Measurements from ENCODE around the gene MBP. TPM values are rescaled to one million over a fixed set of nuclear protein-coding genes. Genes with fewer than 3 reads are reported as not detected.

Gene MBP
- total RNA-seq, 2 experiments from 2014 or later: 75.4 to 79.2 TPM

DNA sequence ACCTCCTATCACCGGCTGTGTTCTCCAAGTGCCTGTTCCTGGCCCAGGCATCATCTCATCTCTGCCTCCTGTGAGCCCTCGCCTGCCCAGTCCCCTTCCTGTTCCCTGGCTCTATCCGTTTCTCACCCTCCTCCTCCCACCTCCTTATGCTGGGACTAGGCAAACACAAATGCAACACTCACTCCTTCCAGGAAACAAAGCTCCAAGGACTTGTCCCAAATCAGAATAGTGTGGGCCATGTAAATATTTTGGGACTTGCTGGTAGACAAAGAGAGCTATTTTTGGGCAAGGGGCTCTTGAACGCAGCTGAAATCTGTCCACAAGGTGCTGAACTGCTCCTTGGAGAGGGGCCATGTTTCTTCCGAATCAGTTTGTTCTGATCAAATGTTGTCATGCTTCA, 25.3 kb downstream of the MBP start:
- CTCF ChIA-PET: interaction anchor here (3.4 kb wide), 1 partner anchor 45 kb away, joined by 14 read pairs; no protein-coding TSS in a partner anchor
- Mint-ChIP-seq H3K36me3 (ENCODE audit: low read depth) (peaks cover 73% of the 10 kb centered on the region), H3K9me3 (no peaks in the 10 kb centered on the region), H3K27me3 (no peaks in the 10 kb centered on the region), H3K4me3 (peak overlapping the region; percentile 80), H3K4me1 (ENCODE audit: low read depth) (peaks cover 93% of the 10 kb centered on the region), H3K27ac (peak overlapping the region; percentile 97)
- Histone ChIP-seq H3K36me3 (ENCODE audit: insufficient read depth, low read length) (peaks cover 33% of the 10 kb centered on the region), H3K4me3 (ENCODE audit: low read length) (no peak overlapping the region), H3K4me1 (ENCODE audit: insufficient read depth, low read length) (peaks cover 89% of the 10 kb centered on the region), H3K27ac (ENCODE audit: low read depth in 1 of 2, low read length in 2 of 2) (peak overlapping the region; percentile 56 to 76), H3K9me3 (ENCODE audit: control insufficient read depth in 1 of 2, insufficient read depth in 1 of 2, low read length in 2 of 2) (no peaks in the 10 kb centered on the region), H3K27me3 (ENCODE audit: control insufficient read depth in 1 of 2, insufficient read depth in 2 of 2, low read length in 2 of 2) (no peaks in the 10 kb centered on the region)
- TF ChIP-seq, protein P1, sequence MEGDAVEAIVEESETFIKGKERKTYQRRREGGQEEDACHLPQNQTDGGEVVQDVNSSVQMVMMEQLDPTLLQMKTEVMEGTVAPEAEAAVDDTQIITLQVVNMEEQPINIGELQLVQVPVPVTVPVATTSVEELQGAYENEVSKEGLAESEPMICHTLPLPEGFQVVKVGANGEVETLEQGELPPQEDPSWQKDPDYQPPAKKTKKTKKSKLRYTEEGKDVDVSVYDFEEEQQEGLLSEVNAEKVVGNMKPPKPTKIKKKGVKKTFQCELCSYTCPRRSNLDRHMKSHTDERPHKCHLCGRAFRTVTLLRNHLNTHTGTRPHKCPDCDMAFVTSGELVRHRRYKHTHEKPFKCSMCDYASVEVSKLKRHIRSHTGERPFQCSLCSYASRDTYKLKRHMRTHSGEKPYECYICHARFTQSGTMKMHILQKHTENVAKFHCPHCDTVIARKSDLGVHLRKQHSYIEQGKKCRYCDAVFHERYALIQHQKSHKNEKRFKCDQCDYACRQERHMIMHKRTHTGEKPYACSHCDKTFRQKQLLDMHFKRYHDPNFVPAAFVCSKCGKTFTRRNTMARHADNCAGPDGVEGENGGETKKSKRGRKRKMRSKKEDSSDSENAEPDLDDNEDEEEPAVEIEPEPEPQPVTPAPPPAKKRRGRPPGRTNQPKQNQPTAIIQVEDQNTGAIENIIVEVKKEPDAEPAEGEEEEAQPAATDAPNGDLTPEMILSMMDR (IDR thresholded peaks at IDR 0.05): no peak
- no peak for DNase-seq
- POLR2A ChIA-PET: interaction anchor here (0.6 to 4.3 kb wide), 14 partner anchors 8 to 101 kb away, joined by 3 to 42 read pairs (median 6); partner anchors contain the start of gene MBP
- intact Hi-C loops (cut with DNase I, micrococcal nuclease): loop anchor here in 1 of 2 experiments (1.0 to 5.0 kb wide), 2 partner anchors 35 to 107 kb away; no protein-coding TSS in a partner anchor
- ATAC-seq (ENCODE audit: poor library complexity): no peak

DNA sequence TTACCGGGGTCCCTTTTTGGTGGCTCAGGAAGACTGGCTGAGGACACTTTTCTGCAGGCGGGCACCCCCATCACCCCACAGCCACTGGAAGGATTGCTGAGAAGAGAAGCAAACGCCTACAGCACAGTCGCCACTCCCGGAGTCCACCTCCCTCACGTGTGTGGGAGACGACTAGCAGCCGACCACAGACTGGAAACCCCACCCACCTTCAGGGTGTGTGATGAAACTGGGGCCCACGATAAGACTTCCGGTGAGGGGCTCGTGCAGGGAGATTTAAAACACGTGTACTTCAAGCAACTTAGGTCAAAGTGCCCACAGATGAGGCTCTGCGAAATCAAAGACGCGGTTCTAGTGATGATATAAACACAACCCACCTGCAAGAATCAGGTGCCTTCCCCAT, 26.3 kb downstream of the MBP start:
- POLR2A ChIA-PET: interaction anchor here (1.6 to 4.3 kb wide), 11 partner anchors 15 to 51 kb away, joined by 4 to 42 read pairs (median 11); partner anchors contain the start of gene MBP

DNA sequence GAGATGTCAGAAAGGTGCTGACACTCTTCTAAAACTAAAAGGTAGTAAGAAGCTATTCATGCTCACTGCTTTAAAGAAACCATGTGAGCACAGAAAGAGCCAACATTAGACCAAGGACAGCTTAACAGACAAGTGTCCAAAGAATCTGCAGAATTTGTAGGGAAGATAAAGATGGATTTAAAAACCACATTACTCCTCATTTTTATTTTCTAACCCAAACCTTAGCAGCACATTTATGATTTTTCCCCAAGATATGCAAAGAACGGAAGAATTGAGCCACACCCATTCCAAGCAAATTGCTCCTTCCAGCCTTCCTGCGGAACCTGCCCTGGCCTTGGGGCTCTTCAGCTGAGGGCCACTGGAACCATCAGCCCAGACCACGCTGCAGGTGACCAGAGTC, 26.9 kb downstream of the MBP start:
- Mint-ChIP-seq H3K4me3 (peak overlapping the region; percentile 80), H3K9me3 (no peaks in the 10 kb centered on the region), H3K4me1 (ENCODE audit: low read depth) (peaks cover 96% of the 10 kb centered on the region), H3K36me3 (ENCODE audit: low read depth) (peaks cover 64% of the 10 kb centered on the region), H3K27me3 (no peaks in the 10 kb centered on the region), H3K27ac (peak overlapping the region; percentile 97)
- no peaks in the 10 kb centered on the region for H3K9me3 ChIP-seq (ENCODE audit: control insufficient read depth in 1 of 2, insufficient read depth in 1 of 2, low read length in 2 of 2)
- TF ChIP-seq, protein P1 (IDR thresholded peaks at IDR 0.05): no peak
- peaks cover 90% of the 10 kb centered on the region for H3K4me1 ChIP-seq (ENCODE audit: insufficient read depth, low read length)
- peak overlapping the region; percentile 17 for H3K4me3 ChIP-seq (ENCODE audit: low read length)
- peak overlapping the region; percentile 56 to 76 for H3K27ac ChIP-seq (ENCODE audit: low read depth in 1 of 2, low read length in 2 of 2)
- DNase-seq (no peak), ATAC-seq (ENCODE audit: poor library complexity) (no peak)
- peaks cover 25% of the 10 kb centered on the region for H3K36me3 ChIP-seq (ENCODE audit: insufficient read depth, low read length)
- no peaks in the 10 kb centered on the region for H3K27me3 ChIP-seq (ENCODE audit: control insufficient read depth in 1 of 2, insufficient read depth in 2 of 2, low read length in 2 of 2)
- CTCF ChIA-PET: interaction anchor here (3.4 kb wide), 1 partner anchor 44 kb away, joined by 14 read pairs; no protein-coding TSS in a partner anchor
- POLR2A ChIA-PET: interaction anchor here (1.3 to 4.3 kb wide), 9 partner anchors 9 to 50 kb away, joined by 3 to 33 read pairs (median 5); partner anchors contain the start of gene MBP
- intact Hi-C loops (cut with DNase I, micrococcal nuclease): loop anchor here in 1 of 2 experiments (1.0 to 5.0 kb wide), 3 partner anchors 23 to 37 kb away; no protein-coding TSS in a partner anchor

More for the DNA sequence above, 26.3 kb downstream of the MBP start:
- peak overlapping the region; percentile 56 to 76 for H3K27ac ChIP-seq (ENCODE audit: low read depth in 1 of 2, low read length in 2 of 2)
- Mint-ChIP-seq H3K4me1 (ENCODE audit: low read depth) (peaks cover 94% of the 10 kb centered on the region), H3K27me3 (no peaks in the 10 kb centered on the region), H3K27ac (peak overlapping the region; percentile 97), H3K36me3 (ENCODE audit: low read depth) (peaks cover 71% of the 10 kb centered on the region), H3K9me3 (no peaks in the 10 kb centered on the region), H3K4me3 (peak overlapping the region; percentile 80)
- H3K4me3 ChIP-seq (ENCODE audit: low read length): peak overlapping the region; percentile 17
- H3K9me3 ChIP-seq (ENCODE audit: control insufficient read depth in 1 of 2, insufficient read depth in 1 of 2, low read length in 2 of 2): no peaks in the 10 kb centered on the region
- peaks cover 90% of the 10 kb centered on the region for H3K4me1 ChIP-seq (ENCODE audit: insufficient read depth, low read length)
- TF ChIP-seq, protein P1 (IDR thresholded peaks at IDR 0.05): no peak
- ATAC-seq (ENCODE audit: poor library complexity) (peak; percentile 64), DNase-seq (peak; percentile 59 to 95 (median 77))
- intact Hi-C loops (cut with DNase I, micrococcal nuclease): loop anchor here in 1 of 2 experiments (1.0 to 5.0 kb wide), 3 partner anchors 22 to 38 kb away; no protein-coding TSS in a partner anchor
- peaks cover 27% of the 10 kb centered on the region for H3K36me3 ChIP-seq (ENCODE audit: insufficient read depth, low read length)
- CTCF ChIA-PET: interaction anchor here (3.4 kb wide), 1 partner anchor 44 kb away, joined by 14 read pairs; no protein-coding TSS in a partner anchor
- H3K27me3 ChIP-seq (ENCODE audit: control insufficient read depth in 1 of 2, insufficient read depth in 2 of 2, low read length in 2 of 2): no peaks in the 10 kb centered on the region
